Smooth muscle cell of the brain vasculature (primary cell): ENCODE results near the gene ZC3H12D.
"Not testable (repeated sequence)": the region's sequence is repeated elsewhere in the genome, so short reads cannot be mapped to it uniquely, and the experiment has no call there.

ENCODE experiments used
- DNase-seq: peaks from one replicate; pipeline ENCODE4 v3.0.0-alpha.2; 2012; ENCODE audit warnings: low read depth, low spot score

Gene ZC3H12D

GRCh38 chr6:149483849-149484655 lies 762 bp downstream of the ZC3H12D start:
- no peak for DNase-seq

GRCh38 chr6:149483334-149483725 lies 1.5 kb downstream of the ZC3H12D start:
- no peak for DNase-seq

GRCh38 chr6:149482545-149483333 lies 2.1 kb downstream of the ZC3H12D start:
- no peak for DNase-seq

GRCh38 chr6:149480502-149481280 lies 4.1 kb downstream of the ZC3H12D start:
- DNase-seq = no peak

GRCh38 chr6:149478631-149479314 lies 6.0 kb downstream of the ZC3H12D start:
- DNase-seq = no peak

GRCh38 chr6:149477544-149477943 lies 7.3 kb downstream of the ZC3H12D start:
- DNase-seq = no peak

- DNase-seq = no peak
These were observed 7.9 kb downstream of the ZC3H12D start for GRCh38 chr6:149476789-149477455.

- no peak for DNase-seq
These were observed 10.5 kb downstream of the ZC3H12D start for GRCh38 chr6:149474108-149474935.

GRCh38 chr6:149473080-149474052 lies 11.4 kb downstream of the ZC3H12D start:
- DNase-seq = no peak

- no peak for DNase-seq
These were observed 12.6 kb downstream of the ZC3H12D start for GRCh38 chr6:149472241-149472640.

- DNase-seq = no peak
These were observed 13.0 kb downstream of the ZC3H12D start for GRCh38 chr6:149471801-149472200.

- no peak for DNase-seq
These were observed 13.9 kb downstream of the ZC3H12D start for GRCh38 chr6:149470948-149471347.

GRCh38 chr6:149468179-149468578 lies 16.6 kb downstream of the ZC3H12D start:
- no peak for DNase-seq

GRCh38 chr6:149467265-149467664 lies 17.5 kb downstream of the ZC3H12D start:
- no peak for DNase-seq

- no peak for DNase-seq
These were observed 20.4 kb downstream of the ZC3H12D start for GRCh38 chr6:149464411-149464810.

GRCh38 chr6:149463781-149464180 lies 21.0 kb downstream of the ZC3H12D start:
- no peak for DNase-seq

- DNase-seq = not testable (repeated sequence)
These were observed 22.1 kb downstream of the ZC3H12D start for GRCh38 chr6:149462712-149463111.

- no peak for DNase-seq
These were observed 23.1 kb downstream of the ZC3H12D start for GRCh38 chr6:149461670-149462069.

GRCh38 chr6:149460249-149460648 lies 24.6 kb downstream of the ZC3H12D start:
- not testable (repeated sequence) for DNase-seq
